Activated gamma-delta T cell treated with Interleukin-2 at 50 U/mL for 16 hours (primary cell): Measurements from ENCODE around the gene NDUFB10.
"Not testable (repeated sequence)": the region's sequence is repeated elsewhere in the genome, so short reads cannot be mapped to it uniquely, and the experiment has no call there.

ENCODE experiments used
- DNase-seq: peaks from one replicate; pipeline ENCODE4 v3.0.0-alpha.2; 2020

NDUFB10 gene

DNA sequence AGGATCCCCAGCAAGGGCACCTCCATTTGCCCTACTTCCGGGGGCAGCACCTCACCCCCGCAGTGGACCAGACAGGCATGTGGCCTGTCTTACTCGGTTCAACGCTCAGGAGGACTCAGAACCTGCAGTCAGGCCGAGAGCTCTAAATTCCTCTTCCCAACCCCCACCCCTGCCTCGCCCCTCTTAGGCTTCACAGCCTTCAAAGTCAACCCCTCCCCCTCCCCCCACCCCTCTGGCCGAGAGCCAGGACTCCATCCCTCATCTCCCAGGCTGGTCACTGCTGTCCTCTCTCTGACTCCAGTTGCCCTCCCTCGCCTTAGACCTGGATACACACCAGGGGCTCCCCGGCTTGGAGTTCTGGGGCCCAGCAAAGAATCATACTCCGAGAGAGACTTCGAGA lies 33.1 kb upstream of the NDUFB10 start:
- no peak for DNase-seq

- DNase-seq: no peak
Observed at GRCh38 chr16:1929105-1929504, 30.2 kb upstream of the NDUFB10 start.

- peak; percentile 93 for DNase-seq
Observed at GRCh38 chr16:1929578-1930337, 29.6 kb upstream of the NDUFB10 start.

DNA sequence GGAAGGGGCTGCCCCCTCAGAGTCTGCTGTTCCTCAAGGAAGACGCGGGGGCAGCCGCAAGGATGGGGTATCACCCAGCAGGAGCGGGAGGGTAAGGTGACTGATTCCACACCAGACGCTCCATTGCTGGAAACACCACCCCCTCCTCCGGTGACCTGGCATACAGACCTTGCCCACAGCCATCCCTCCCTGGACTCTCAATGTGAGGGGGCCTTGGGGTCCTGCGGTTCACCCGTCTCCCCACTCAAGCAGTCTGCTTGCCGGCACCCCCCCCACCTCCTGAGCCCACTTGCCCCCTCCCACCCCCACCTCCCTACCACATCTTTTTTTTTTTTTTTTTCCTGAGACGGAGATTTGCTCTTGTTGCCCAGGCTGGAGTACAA lies 29.0 kb upstream of the NDUFB10 start:
- no peak for DNase-seq

DNA sequence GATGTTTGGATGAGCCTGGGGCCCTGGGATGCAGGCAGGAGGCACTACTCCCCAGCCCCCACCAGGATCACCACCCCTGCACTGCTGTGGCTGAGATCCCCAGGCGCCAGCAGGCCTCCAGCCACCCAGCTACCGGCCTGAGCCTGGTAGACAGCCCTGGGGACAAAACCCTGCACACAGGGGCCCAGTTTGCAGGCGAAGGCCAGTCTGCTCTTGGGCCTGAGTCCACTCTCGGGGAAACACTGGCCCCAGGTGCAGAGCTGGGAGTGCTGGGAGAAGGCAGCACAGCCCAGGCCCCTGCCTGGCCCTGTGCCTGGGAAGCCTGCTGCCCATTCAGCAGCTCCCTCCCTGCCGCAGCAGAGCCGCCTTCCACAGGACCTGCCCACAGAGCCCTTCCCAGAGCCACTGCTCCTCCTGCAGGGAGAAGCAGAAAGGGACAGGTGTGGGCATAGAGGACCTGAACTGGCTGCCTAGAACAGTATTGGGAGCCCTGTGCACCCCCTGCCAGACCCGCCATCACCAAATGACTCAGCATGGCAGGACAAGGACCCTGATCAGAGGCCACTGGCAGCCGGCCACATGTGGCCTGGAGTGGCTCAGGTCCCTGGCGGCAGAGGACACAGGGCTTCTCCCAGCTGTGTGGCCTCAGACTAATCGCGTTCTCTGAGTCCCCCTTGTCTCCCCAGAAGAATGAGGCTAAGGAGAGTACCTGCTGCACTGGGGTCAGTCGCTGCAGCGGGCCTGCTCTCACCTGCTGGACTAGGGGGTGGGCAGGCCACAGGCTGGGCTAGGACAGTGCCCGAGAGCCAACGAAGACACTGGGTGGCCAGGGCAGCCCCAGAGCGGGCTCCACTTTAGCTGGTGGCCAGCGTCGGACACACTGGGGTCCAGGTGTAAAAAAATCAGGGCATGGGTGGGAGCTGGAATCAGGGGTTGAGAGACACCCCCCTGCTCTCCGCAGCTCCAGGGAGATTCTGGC lies 27.0 kb upstream of the NDUFB10 start:
- DNase-seq: no peak

DNA sequence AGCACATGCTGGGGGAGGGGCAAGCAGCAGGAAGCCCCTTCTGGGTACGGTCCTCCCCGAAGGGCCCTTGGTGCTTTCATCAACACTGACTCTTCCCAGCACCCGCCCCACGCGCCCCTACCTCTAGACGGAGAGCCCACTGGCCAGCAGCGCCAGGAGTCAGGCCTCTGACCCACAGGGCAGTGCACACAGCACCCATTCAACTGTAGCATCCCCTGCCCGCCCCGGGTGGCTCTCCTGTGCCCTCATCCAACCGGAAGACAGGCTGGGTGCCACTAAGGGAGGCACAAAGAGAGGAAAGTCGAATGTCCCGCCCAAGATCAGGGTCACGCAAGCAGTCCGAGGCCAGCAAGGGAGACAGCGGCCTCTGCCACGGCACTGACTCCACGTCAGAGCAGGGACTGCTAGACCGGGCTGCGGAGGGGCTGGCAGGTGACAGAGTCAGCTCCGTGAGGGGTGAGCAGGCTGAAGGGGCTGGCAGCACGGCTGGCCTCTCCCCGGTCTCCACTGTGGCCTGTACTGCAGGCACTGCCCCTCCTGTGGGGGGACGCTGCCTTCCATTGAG lies 26.2 kb upstream of the NDUFB10 start:
- DNase-seq: no peak

DNA sequence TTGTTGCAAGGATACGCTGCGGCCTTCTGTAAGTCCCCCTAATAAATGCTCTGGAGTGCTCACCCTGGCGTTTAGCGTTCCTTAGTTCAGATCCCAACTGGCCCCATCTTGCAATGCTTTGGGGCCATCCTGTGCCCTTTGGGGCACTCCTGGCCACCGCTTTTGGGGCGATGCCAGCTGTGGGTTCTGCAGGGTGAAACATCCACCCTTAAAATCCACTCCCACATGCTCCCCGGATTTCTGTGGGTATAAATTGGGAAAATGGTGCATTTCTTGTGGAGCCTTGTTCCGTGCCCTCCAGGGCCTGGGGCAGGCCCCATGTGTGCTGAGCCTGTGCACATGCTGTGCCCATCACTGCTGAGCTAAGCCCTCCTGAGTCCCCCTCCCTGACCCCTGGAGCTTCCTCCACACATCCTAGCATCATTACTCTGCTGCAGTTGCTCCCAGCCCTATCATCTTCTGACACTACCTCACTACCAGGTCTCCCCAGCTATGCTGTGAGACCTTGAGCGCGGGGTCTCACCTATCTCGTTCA lies 22.3 kb upstream of the NDUFB10 start:
- DNase-seq: no peak

DNA sequence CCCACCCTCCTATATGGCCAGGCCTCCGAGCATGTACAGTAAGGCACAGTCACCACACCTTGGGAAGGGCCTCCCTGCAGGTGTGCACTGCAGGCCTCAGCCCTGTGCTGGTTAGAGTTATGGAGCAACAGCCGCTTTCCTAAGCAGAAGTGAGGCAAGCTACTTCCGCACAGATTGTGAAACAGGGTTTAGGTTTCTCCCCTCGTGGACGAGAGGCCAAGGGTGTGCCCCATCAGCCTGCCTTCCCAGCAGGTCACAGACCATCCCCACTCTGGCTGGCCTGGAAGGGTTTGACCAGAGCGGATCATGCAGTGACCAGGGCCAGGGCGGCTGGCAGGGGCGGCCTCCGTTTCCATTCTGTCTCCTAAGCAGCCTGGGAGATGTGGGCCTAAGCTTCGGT lies 21.0 kb upstream of the NDUFB10 start:
- DNase-seq: no peak

- DNase-seq: no peak
Observed at GRCh38 chr16:1938910-1939309, 20.4 kb upstream of the NDUFB10 start.

GRCh38 chr16:1939833-1940232 lies 19.5 kb upstream of the NDUFB10 start:
- not testable (repeated sequence) for DNase-seq

- no peak for DNase-seq
Observed at GRCh38 chr16:1940273-1941161, 18.8 kb upstream of the NDUFB10 start.

- DNase-seq: no peak
Observed at GRCh38 chr16:1941162-1942046, 17.9 kb upstream of the NDUFB10 start.

DNA sequence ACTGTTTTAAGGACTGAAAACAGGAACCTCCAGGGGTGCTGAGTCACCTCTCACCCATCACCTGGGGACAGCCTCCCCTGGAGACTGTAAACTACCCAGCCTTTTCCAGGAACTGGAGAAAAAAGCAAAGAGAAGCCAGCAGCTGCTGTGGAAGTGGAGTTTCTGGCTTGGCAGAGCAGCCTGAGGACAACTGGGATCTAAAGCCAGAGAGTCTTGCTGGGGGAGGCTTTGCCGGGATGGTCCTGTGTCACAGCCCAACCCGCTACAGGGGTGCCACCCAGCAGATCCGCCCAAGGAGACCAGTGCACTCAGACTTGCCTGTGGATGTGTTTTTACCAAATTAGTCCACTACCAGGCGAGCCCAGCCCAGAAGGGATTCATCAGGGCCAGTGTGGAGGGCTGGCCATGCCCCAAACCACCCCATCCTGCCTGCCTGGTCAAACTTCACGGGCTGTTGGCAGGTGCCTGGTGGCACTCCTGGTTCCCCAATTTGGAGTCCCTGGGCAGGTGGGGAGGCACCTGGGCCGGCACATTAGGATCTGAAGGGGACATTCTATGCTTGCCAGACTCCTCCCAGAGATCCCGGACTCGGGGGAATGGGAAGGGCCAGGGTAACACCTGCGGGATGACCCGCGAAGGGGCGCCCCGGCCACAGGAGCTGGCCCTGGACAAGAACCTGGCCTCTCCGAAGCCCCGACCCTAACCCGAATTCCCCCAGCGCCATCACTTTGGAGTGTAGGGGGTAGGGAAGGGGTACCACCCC lies 17.1 kb upstream of the NDUFB10 start:
- DNase-seq: no peak

- DNase-seq: peak; percentile 99
Observed at GRCh38 chr16:1942810-1943726, 16.3 kb upstream of the NDUFB10 start, which contains the start of gene MSRB1. Gene MSRB1 (minus strand): TSS chr16:1943199. CDS start chr16:1943156, 43 bp downstream.

GRCh38 chr16:1944612-1945199 lies 14.6 kb upstream of the NDUFB10 start:
- DNase-seq: no peak

GRCh38 chr16:1945559-1946391 lies 13.6 kb upstream of the NDUFB10 start:
- no peak for DNase-seq

- DNase-seq: no peak
Observed at GRCh38 chr16:1946495-1947368, 12.6 kb upstream of the NDUFB10 start.
